Adrenal gland (tissue), 12 donors: ENCODE measurements around the gene ZC3H12D. TPM values are rescaled to one million over a fixed set of nuclear protein-coding genes. Genes with fewer than 3 reads are reported as not detected.

ENCODE experiments used
- DNase-seq, 7 donors: peaks; one replicate each; pipeline ENCODE4 v3.0.0-alpha.2; 2019 to 2020
- H3K27ac ChIP-seq, 5 donors: fragments of 200-600 bp; sonication (generic) in 4 of 5; 1 replicate in 3 of 5; 2 replicates in 2 of 5; pipeline versions ENCODE4 v1.5.1 to v1.8.0; 2016 to 2020; ENCODE audit warnings: mild to moderate bottlenecking in 1 of 5
- H3K27me3 ChIP-seq: fragments of 200-600 bp; 2 replicates; pipeline ENCODE4 v1.8.0; 2021
- H3K36me3 ChIP-seq, 2 donors: fragments of 200-600 bp; replicated peaks in 1 of 2; 1 replicate in 1 of 2; 2 replicates in 1 of 2; pipeline versions ENCODE4 v1.5.1 to v1.8.0; 2018 to 2022
- H3K4me1 ChIP-seq, 2 donors: fragments of 200-600 bp; replicated peaks in 1 of 2; 1 replicate in 1 of 2; 2 replicates in 1 of 2; pipeline versions ENCODE4 v1.5.1 to v1.8.0; 2018 to 2021
- H3K4me3 ChIP-seq, 4 donors: fragments of 200-600 bp; sonication (generic) in 3 of 4; one replicate each; pipeline ENCODE4 v1.5.1; 2016 to 2018
- H3K9me3 ChIP-seq, 3 donors: fragments of 200-600 bp; sonication (generic) in 1 of 3; replicated peaks in 1 of 3; 1 replicate in 2 of 3; 2 replicates in 1 of 3; pipeline versions ENCODE4 v1.5.1 to v1.8.0; 2016 to 2021
- CTCF ChIP-seq, 6 experiments: fragments of 450-650 bp in 4 of 6; fragments of 200-600 bp in 2 of 6; sonication (generic) in 1 of 6; IDR thresholded peaks; 1 replicate in 5 of 6; 2 replicates in 1 of 6; pipeline versions ENCODE4 v1.5.1 to v1.8.0; 2016 to 2021; ENCODE audit warnings: antibody characterized with exemption in 6 of 6, mild to moderate bottlenecking in 2 of 6, moderate library complexity in 1 of 6
- POLR2A ChIP-seq, 2 donors: fragments of 450-650 bp; IDR thresholded peaks; one replicate each; pipeline ENCODE4 v1.6.1; 2017; ENCODE audit warnings: antibody characterized with exemption in 2 of 2, mild to moderate bottlenecking in 2 of 2, moderate library complexity in 1 of 2
- WGBS, 4 donors: extraction: QIAGEN DNeasy Blood & Tissue Kit in 2 of 4; methylation state at CpG; one replicate each; pipeline versions ENCODE4 v1.1.5 to v1.1.7; 2013 to 2017; 5-methylcytosine and 5-hydroxymethylcytosine counted together
- intact Hi-C, 2 donors: fragments of 100-400 bp; cut with DNase I; formaldehyde crosslinking; loops; one replicate each; pipeline versions ENCODE4 v1.14.1 to v1.15.0; 2022 to 2023
- polyA plus RNA-seq, 3 donors: library from polyadenylated mRNA; stranded (reverse); fragments of 200-250 nt in 2 of 3; fragments of 350-450 nt in 1 of 3; fragmentation: Illumina TruSeq in 1 of 3; extraction: RNeasy Lipid Tissue Mini Kit (QIAGEN cat#74804) in 1 of 3; gene quantifications; one replicate each; pipeline ENCODE4 v1.2.3, GENCODE V29; 2013 to 2014
- total RNA-seq, 9 donors: library from RNA; depleted of rRNA in 4 of 9; stranded (reverse); fragments of >200 nt in 4 of 9; fragments of 120-200 nt in 1 of 9; fragmentation: NEBNext Ultra II Directional in 1 of 9; extraction: Animal tissue kit (Norgen Biotek cat#: 25700) in 1 of 9; gene quantifications; one replicate each; pipeline versions ENCODE4 v1.1.0 to v1.2.4, GENCODE V29; 2013 to 2023
- donor health status: healthy with polysubstance abuse.
- donor health status: Bipolar disorder and iron deficiency.
- donor health status: DM: yes; HTN: yes; CAD: no.
- donor health status: DM: no; HTN: no; CAD: no.
- donor health status: DM: no; HTN: no; CAD: no.
- donor health status: DM: yes; HTN: yes; CAD: no.

The ZC3H12D gene
- total and polyA plus RNA-seq, 12 donors = 0.44 to 12.0 (median 1.8) TPM

DNA sequence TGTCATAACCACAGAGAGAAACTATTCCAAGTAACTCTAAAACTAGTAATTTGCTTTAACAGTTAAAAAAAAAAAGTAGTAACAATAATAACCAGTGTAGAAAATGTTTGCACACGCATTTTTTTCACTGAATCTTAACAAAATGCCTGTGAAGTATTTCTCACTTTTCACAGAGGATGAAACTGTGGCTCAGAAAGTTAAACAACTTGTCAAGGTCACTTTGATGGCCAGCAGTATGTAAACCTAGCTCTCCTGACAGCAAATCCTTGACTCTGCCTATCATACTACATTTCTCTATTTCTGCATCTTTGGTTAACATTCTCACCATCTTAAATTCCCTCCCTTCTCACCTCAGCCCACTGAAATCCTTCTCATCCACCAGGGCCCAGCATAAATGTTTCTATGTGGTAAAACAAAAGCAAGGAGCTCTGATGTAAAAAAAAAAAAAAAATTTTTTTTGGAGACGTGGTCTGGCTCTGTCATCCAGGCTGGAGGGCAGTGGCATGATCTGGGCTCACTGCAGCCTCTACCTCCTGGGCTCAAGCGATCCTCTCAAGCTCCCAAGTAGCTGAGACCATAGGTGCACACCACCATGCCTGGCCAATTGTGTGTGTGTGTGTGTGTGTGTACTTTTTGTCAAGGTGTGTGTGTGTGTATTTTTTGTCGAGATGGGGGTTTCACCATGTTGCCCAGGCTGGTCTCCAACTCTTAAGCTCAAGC lies 26.1 kb upstream of the ZC3H12D start:
- intact Hi-C loops = no loop called here
- no peak for DNase-seq
- 81 to 85% (median 83%) methylated on average over 4 of the region's 4 CpGs for WGBS, 4 donors
- Histone ChIP-seq H3K4me1 (no peaks in the 10 kb centered on the region), H3K36me3 (peaks cover 0 to 30% of the 10 kb centered on the region in 2 donors), H3K4me3 (no peak overlapping the region), H3K27ac (no peak overlapping the region), H3K9me3 (no peaks in the 10 kb centered on the region), H3K27me3 (no peaks in the 10 kb centered on the region)
- TF ChIP-seq POLR2A (IDR thresholded peaks at IDR 0.05) (no peak), CTCF (IDR thresholded peaks at IDR 0.05) (no peak)

GRCh38 chr6:149508485-149508884 lies 23.7 kb upstream of the ZC3H12D start:
- Histone ChIP-seq H3K9me3 (no peaks in the 10 kb centered on the region), H3K36me3 (peaks cover 0 to 40% of the 10 kb centered on the region in 2 donors), H3K27ac (no peak overlapping the region), H3K4me1 (no peaks in the 10 kb centered on the region), H3K4me3 (no peak overlapping the region), H3K27me3 (no peaks in the 10 kb centered on the region)
- no peak for DNase-seq
- TF ChIP-seq POLR2A (IDR thresholded peaks at IDR 0.05) (no peak), CTCF (IDR thresholded peaks at IDR 0.05) (no peak)
- 69 to 77% (median 71%) methylated on average over 3 of the region's 3 CpGs for whole genome bisulfite sequencing, 4 donors
- intact Hi-C loops = no loop called here

DNA sequence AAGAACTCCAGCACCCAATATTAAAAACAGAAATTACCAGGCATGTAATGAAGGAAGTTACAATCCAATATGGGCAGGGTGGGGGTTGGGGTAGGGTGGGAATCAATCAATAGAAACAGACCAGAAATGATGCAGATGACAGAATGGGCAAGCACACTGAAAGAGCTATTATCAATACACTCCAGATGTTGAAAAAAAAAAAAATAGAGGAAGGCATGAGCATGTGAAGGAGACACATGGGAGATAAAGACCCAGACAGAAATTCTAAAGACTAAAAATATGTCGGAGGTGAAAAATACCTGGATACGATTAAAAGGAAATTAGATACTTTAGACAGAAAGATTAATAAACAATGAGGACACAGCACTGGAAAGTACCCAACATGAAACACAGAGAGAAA lies 19.1 kb upstream of the ZC3H12D start:
- intact Hi-C loops = no loop called here
- Histone ChIP-seq H3K27ac (no peak overlapping the region), H3K36me3 (peaks cover 0 to 14% of the 10 kb centered on the region in 2 donors), H3K27me3 (no peaks in the 10 kb centered on the region), H3K4me1 (no peaks in the 10 kb centered on the region), H3K4me3 (no peak overlapping the region), H3K9me3 (no peaks in the 10 kb centered on the region)
- no peak for TF ChIP-seq POLR2A (IDR thresholded peaks at IDR 0.05)
- TF ChIP-seq CTCF (IDR thresholded peaks at IDR 0.05) = no peak
- no peak for DNase-seq
- WGBS, 4 donors = 79 to 93% (median 86%) methylated on average over 2 of the region's 2 CpGs

DNA sequence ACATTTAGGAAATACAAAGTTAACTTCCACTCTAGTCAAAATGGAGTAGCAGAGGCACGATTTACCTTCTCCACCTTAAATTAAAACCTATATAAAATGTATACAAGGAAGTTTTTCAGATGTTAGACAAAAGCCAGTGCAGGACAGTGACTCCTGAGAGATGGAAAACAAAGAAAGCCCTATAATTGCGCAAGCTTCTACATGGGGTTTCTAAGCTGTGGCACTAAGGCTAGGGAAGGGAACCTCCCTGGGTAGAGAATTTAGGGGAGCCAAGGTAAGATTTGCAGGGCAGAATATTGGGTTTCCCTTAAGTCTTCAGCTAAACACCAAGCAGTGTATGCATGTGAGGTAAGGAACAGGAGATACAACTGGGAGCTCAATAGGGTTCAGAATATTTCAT lies 18.5 kb upstream of the ZC3H12D start:
- H3K9me3 ChIP-seq = no peaks in the 10 kb centered on the region
- TF ChIP-seq POLR2A (IDR thresholded peaks at IDR 0.05) (no peak), CTCF (IDR thresholded peaks at IDR 0.05) (no peak)
- DNase-seq = no peak
- no peaks in the 10 kb centered on the region for H3K4me1 ChIP-seq
- peaks cover 0 to 14% of the 10 kb centered on the region in 2 donors for H3K36me3 ChIP-seq
- H3K4me3 ChIP-seq = no peak overlapping the region
- H3K27me3 ChIP-seq = no peaks in the 10 kb centered on the region
- H3K27ac ChIP-seq = no peak overlapping the region
- intact Hi-C loops = no loop called here
- 92 to 99% (median 94%) methylated on average over 2 of the region's 2 CpGs for WGBS, 4 donors
